ENCODE data around the gene RPS6KB2. TPM values are rescaled to one million over a fixed set of nuclear protein-coding genes. Genes with fewer than 3 reads are reported as not detected.

The RPS6KB2 gene
- total and polyA plus RNA-seq, 2 donors (not counting 3 experiments of a cell fraction or from before 2014, with no cell fraction given), result 53.8 to 60.0 TPM

- FAIRE-seq, result no peak
Observed at GRCh38 chr11:67449116-67449844, 21.0 kb downstream of the RPS6KB2 start.

GRCh38 chr11:67450796-67451657 lies 22.7 kb downstream of the RPS6KB2 start:
- intact Hi-C loops (cut with micrococcal nuclease), result no loop called here
- H3K4me1 ChIP-seq (ENCODE audit: control insufficient read depth, extremely low read depth, insufficient read depth, low read length), result peaks cover 7% of the 10 kb centered on the region
- no peaks in the 10 kb centered on the region for H3K27me3 ChIP-seq (ENCODE audit: control insufficient read depth in 2 of 2, insufficient read depth in 2 of 2, low read length in 2 of 2)
- no peaks in the 10 kb centered on the region for H3K79me2 ChIP-seq (ENCODE audit: control insufficient read depth, insufficient read depth, low read length)
- DNase-seq (ENCODE audit: low read depth, low spot score), result no peak
- no peak overlapping the region for H2AFZ ChIP-seq (ENCODE audit: low read depth, low read length)
- no peak for TF ChIP-seq CTCF (IDR thresholded peaks at IDR 0.05; ENCODE audit: extremely low read depth in 1 of 2, insufficient read depth in 1 of 2, low read depth in 1 of 2, low read length in 2 of 2)
- no peak overlapping the region for H3K9ac ChIP-seq (replicated peaks; ENCODE audit: extremely low read depth, insufficient read depth, low read length)
- H3K9me3 ChIP-seq (replicated peaks; ENCODE audit: control insufficient read depth, insufficient read depth, low read length), result no peaks in the 10 kb centered on the region
- no peak overlapping the region for H3K4me2 ChIP-seq (ENCODE audit: insufficient read depth, low read length)
- CTCF ChIA-PET, result interaction anchor here (0.8 to 1.4 kb wide), 9 partner anchors 8 to 208 kb away, joined by 3 to 10 read pairs (median 4); partner anchors contain the start of genes AIP, CORO1B, PPP1CA and RAD9A
- no peak overlapping the region for H3K27ac ChIP-seq (ENCODE audit: insufficient read depth, low read depth, low read length)
- H3K9me1 ChIP-seq (replicated peaks; ENCODE audit: control insufficient read depth, extremely low read depth, insufficient read depth, low read length), result no peaks in the 10 kb centered on the region
- no peak overlapping the region for H3K4me3 ChIP-seq (replicated peaks in 1 of 3; ENCODE audit: insufficient read depth in 1 of 3, low read depth in 1 of 3, low read length in 3 of 3)
- BruUV-seq (replicated peaks), result no TSS peak
- POLR2A ChIA-PET, result interaction anchor here (1.5 kb wide), 1 partner anchor 10 kb away, joined by 4 read pairs; no protein-coding TSS in a partner anchor
- dilution Hi-C loops (cut with MboI; ENCODE audit: extremely low pct_ligation_motif_present, low sequenced_read_pairs), result no loop called here
- no peaks in the 10 kb centered on the region for H4K20me1 ChIP-seq (replicated peaks; ENCODE audit: control insufficient read depth, extremely low read depth, insufficient read depth, low read length)
- no peak for FAIRE-seq
- H3K36me3 ChIP-seq (ENCODE audit: control insufficient read depth in 2 of 2, extremely low read depth in 1 of 2, insufficient read depth in 2 of 2, low read length in 2 of 2), result no peaks in the 10 kb centered on the region

More at GRCh38 chr11:67449116-67449844, 21.0 kb downstream of the RPS6KB2 start:
- H3K4me1 ChIP-seq (ENCODE audit: control insufficient read depth, extremely low read depth, insufficient read depth, low read length), result peaks cover 7% of the 10 kb centered on the region
- no peaks in the 10 kb centered on the region for H3K79me2 ChIP-seq (ENCODE audit: control insufficient read depth, insufficient read depth, low read length)
- TF ChIP-seq, protein P1, sequence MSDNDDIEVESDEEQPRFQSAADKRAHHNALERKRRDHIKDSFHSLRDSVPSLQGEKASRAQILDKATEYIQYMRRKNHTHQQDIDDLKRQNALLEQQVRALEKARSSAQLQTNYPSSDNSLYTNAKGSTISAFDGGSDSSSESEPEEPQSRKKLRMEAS (IDR thresholded peaks at IDR 0.05; ENCODE audit: insufficient read depth, insufficient read length), result no peak
- intact Hi-C loops (cut with micrococcal nuclease), result no loop called here
- no peak overlapping the region for H2AFZ ChIP-seq (ENCODE audit: low read depth, low read length)
- H3K4me2 ChIP-seq (ENCODE audit: insufficient read depth, low read length), result no peak overlapping the region
- no peaks in the 10 kb centered on the region for H3K9me1 ChIP-seq (replicated peaks; ENCODE audit: control insufficient read depth, extremely low read depth, insufficient read depth, low read length)
- H3K9ac ChIP-seq (replicated peaks; ENCODE audit: extremely low read depth, insufficient read depth, low read length), result no peak overlapping the region
- H3K4me3 ChIP-seq (replicated peaks in 1 of 3; ENCODE audit: insufficient read depth in 1 of 3, low read depth in 1 of 3, low read length in 3 of 3), result no peak overlapping the region
- H3K27ac ChIP-seq (ENCODE audit: insufficient read depth, low read depth, low read length), result no peak overlapping the region
- ChIA-PET POLR2A (interaction anchor here (0.6 kb wide), 1 partner anchor 14 kb away, joined by 3 read pairs; no protein-coding TSS in a partner anchor), CTCF (interaction anchor here (0.8 to 1.6 kb wide), 2 partner anchors 47 to 66 kb away, joined by 3 read pairs; partner anchors contain the start of gene PPP1CA)
- no peaks in the 10 kb centered on the region for H3K27me3 ChIP-seq (ENCODE audit: control insufficient read depth in 2 of 2, insufficient read depth in 2 of 2, low read length in 2 of 2)
- dilution Hi-C loops (cut with MboI; ENCODE audit: extremely low pct_ligation_motif_present, low sequenced_read_pairs), result no loop called here
- no peaks in the 10 kb centered on the region for H3K9me3 ChIP-seq (replicated peaks; ENCODE audit: control insufficient read depth, insufficient read depth, low read length)
- DNase-seq (ENCODE audit: low read depth, low spot score), result no peak
- no peaks in the 10 kb centered on the region for H4K20me1 ChIP-seq (replicated peaks; ENCODE audit: control insufficient read depth, extremely low read depth, insufficient read depth, low read length)
- no peaks in the 10 kb centered on the region for H3K36me3 ChIP-seq (ENCODE audit: control insufficient read depth in 2 of 2, extremely low read depth in 1 of 2, insufficient read depth in 2 of 2, low read length in 2 of 2)
- BruUV-seq (replicated peaks), result no TSS peak

Data from endothelial cell of umbilical vein (primary cell).